Liver (tissue), 9 donors: ENCODE results near the gene APBA2. TPM values are rescaled to one million over a fixed set of nuclear protein-coding genes. Genes with fewer than 3 reads are reported as not detected.

Source experiments
- DNase-seq: peaks from one replicate; pipeline ENCODE4 v3.0.0-alpha.2; 2017; ENCODE audit warnings: low spot score
- H3K27ac ChIP-seq, 2 donors: one replicate each; pipeline ENCODE4 v1.7.0; 2013; ENCODE audit warnings: inconsistent platforms in 2 of 2, low read length in 2 of 2, control low read depth in 1 of 2, low read depth in 1 of 2, mild to moderate bottlenecking in 1 of 2
- H3K27me3 ChIP-seq, 4 donors: one replicate each; pipeline versions ENCODE4 v1.6.1 to v1.7.0; 2013; ENCODE audit warnings: low read length in 3 of 4, inconsistent platforms in 1 of 4, mild to moderate bottlenecking in 1 of 4, moderate library complexity in 1 of 4; ENCODE audit not compliant: control insufficient read depth in 4 of 4, insufficient read depth in 4 of 4
- H3K36me3 ChIP-seq, 4 donors: one replicate each; pipeline versions ENCODE4 v1.6.1 to v1.7.0; 2013; ENCODE audit warnings: low read length in 3 of 4, mild to moderate bottlenecking in 3 of 4, low read depth in 1 of 4, moderate library complexity in 1 of 4; ENCODE audit not compliant: control insufficient read depth in 4 of 4, insufficient read depth in 3 of 4
- H3K4me1 ChIP-seq, 4 donors: one replicate each; pipeline versions ENCODE4 v1.6.1 to v1.7.0; 2013; ENCODE audit warnings: low read length in 3 of 4, mild to moderate bottlenecking in 3 of 4, moderate library complexity in 1 of 4; ENCODE audit not compliant: control insufficient read depth in 4 of 4, insufficient read depth in 4 of 4
- H3K4me3 ChIP-seq, 3 donors: one replicate each; pipeline versions ENCODE4 v1.6.1 to v1.7.0; 2013; ENCODE audit warnings: low read length in 3 of 3, control low read depth in 1 of 3, low read depth in 1 of 3, mild to moderate bottlenecking in 1 of 3
- H3K9ac ChIP-seq, 2 donors: one replicate each; pipeline ENCODE4 v1.7.0; 2013; ENCODE audit warnings: low read length in 2 of 2, mild to moderate bottlenecking in 2 of 2, moderate library complexity in 2 of 2, control low read depth in 1 of 2, low read depth in 1 of 2
- H3K9me3 ChIP-seq, 4 donors: one replicate each; pipeline versions ENCODE4 v1.6.1 to v1.7.0; 2013; ENCODE audit warnings: low read length in 3 of 4; ENCODE audit not compliant: control insufficient read depth in 4 of 4
- ATF3 ChIP-seq: IDR thresholded peaks from 2 replicates; pipeline ENCODE4 v1.6.1; 2016; ENCODE audit warnings: antibody characterized with exemption
- CTCF ChIP-seq: fragments of 150-350 bp; IDR thresholded peaks from 2 replicates; pipeline ENCODE4 v1.5.1; 2017; ENCODE audit warnings: improper control_type of control experiment, low read depth, low read length; ENCODE audit not compliant: missing input control
- EGR1 ChIP-seq, 2 donors: IDR thresholded peaks; 2 replicates each; pipeline ENCODE4 v1.6.1; 2016 to 2018; ENCODE audit warnings: antibody characterized with exemption in 2 of 2, low read depth in 2 of 2
- FOXA1 ChIP-seq: IDR thresholded peaks from 2 replicates; pipeline ENCODE4 v1.6.1; 2016; ENCODE audit warnings: antibody characterized with exemption
- FOXA2 ChIP-seq: IDR thresholded peaks from 2 replicates; pipeline ENCODE4 v1.6.1; 2016; ENCODE audit warnings: antibody characterized with exemption
- GABPA ChIP-seq, 2 donors: IDR thresholded peaks in 1 of 2; conservative IDR thresholded peaks in 1 of 2; 2 replicates each; pipeline ENCODE4 v1.6.1; 2016; ENCODE audit warnings: antibody characterized with exemption in 2 of 2, mild to moderate bottlenecking in 1 of 2, moderate library complexity in 1 of 2
- HNF4A ChIP-seq, 2 donors: conservative IDR thresholded peaks; 2 replicates each; pipeline ENCODE4 v1.6.1; 2016; ENCODE audit warnings: antibody characterized with exemption in 2 of 2, mild to moderate bottlenecking in 2 of 2
- HNF4G ChIP-seq: IDR thresholded peaks from 2 replicates; pipeline ENCODE4 v1.6.1; 2016; ENCODE audit warnings: antibody characterized with exemption
- JUND ChIP-seq, 2 donors: IDR thresholded peaks; 2 replicates each; pipeline ENCODE4 v1.6.1; 2016; ENCODE audit warnings: antibody characterized with exemption in 2 of 2
- MAX ChIP-seq: IDR thresholded peaks from 2 replicates; pipeline ENCODE4 v1.6.1; 2016; ENCODE audit warnings: antibody characterized with exemption
- NR2F2 ChIP-seq: IDR thresholded peaks from 2 replicates; pipeline ENCODE4 v1.6.1; 2016; ENCODE audit warnings: antibody characterized with exemption
- RAD21 ChIP-seq, 2 donors: IDR thresholded peaks; 2 replicates each; pipeline ENCODE4 v1.6.1; 2016; ENCODE audit warnings: antibody characterized with exemption in 2 of 2, mild to moderate bottlenecking in 2 of 2
- REST ChIP-seq: IDR thresholded peaks from 2 replicates; pipeline ENCODE4 v1.6.1; 2016; ENCODE audit warnings: antibody characterized with exemption, mild to moderate bottlenecking
- RXRA ChIP-seq, 2 donors: IDR thresholded peaks; 2 replicates each; pipeline ENCODE4 v1.6.1; 2017 to 2018; ENCODE audit warnings: antibody characterized with exemption in 2 of 2, mild to moderate bottlenecking in 1 of 2
- SP1 ChIP-seq: IDR thresholded peaks from 2 replicates; pipeline ENCODE4 v1.6.1; 2018; ENCODE audit warnings: antibody characterized with exemption, mild to moderate bottlenecking
- TAF1 ChIP-seq: conservative IDR thresholded peaks from 2 replicates; pipeline ENCODE4 v1.6.1; 2016; ENCODE audit warnings: antibody characterized with exemption, mild to moderate bottlenecking
- YY1 ChIP-seq: IDR thresholded peaks from 2 replicates; pipeline ENCODE4 v1.6.1; 2016; ENCODE audit warnings: antibody characterized with exemption, mild to moderate bottlenecking
- ZBTB33 ChIP-seq: IDR thresholded peaks from 2 replicates; pipeline ENCODE4 v1.6.1; 2016; ENCODE audit warnings: antibody characterized with exemption
- WGBS: extraction: QIAGEN DNeasy Blood & Tissue Kit; methylation state at CpG from one replicate; pipeline ENCODE4 v1.1.7; 2013; 5-methylcytosine and 5-hydroxymethylcytosine counted together
- polyA plus RNA-seq, 2 donors: library from polyadenylated mRNA; stranded (reverse) in 1 of 2; unstranded in 1 of 2; fragments of 200-250 nt in 1 of 2; fragments of >200 nt in 1 of 2; fragmentation: Nextera tagmentation in 1 of 2; extraction: Ambion mirVana in 1 of 2; gene quantifications; one replicate each; pipeline versions ENCODE4 v1.2.1 to v1.2.3, GENCODE V29; 2013 to 2015
- total RNA-seq, 2 donors: library from RNA; depleted of rRNA; stranded (reverse); fragments of >200 nt; gene quantifications; one replicate each; pipeline ENCODE4 v1.2.3, GENCODE V29; 2014
- donor health status: healthy.
- donor health status: healthy.
- donor health status: healthy.
- donor health status: healthy.
- donor health status: healthy.

The APBA2 gene
- total and polyA plus RNA-seq, 4 donors = 0.38 to 2.9 (median 1.7) TPM

GRCh38 chr15:28952666-28953491 is 67.1 kb downstream of the APBA2 start:
- peaks cover 0 to 4% (median 1%) of the 10 kb centered on the region in 4 donors for H3K27me3 ChIP-seq
- 65% methylated on average over 7 of the region's 7 CpGs for WGBS

GRCh38 chr15:28953573-28954195 is 67.9 kb downstream of the APBA2 start:
- H3K9ac ChIP-seq = no peak overlapping the region
- no peak for TF ChIP-seq YY1
- TF ChIP-seq EGR1 (IDR thresholded peaks at IDR 0.05; ENCODE audit: low read depth in 2 of 2) = no peak
- no peak for TF ChIP-seq CTCF
- TF ChIP-seq FOXA2 = no peak
- TF ChIP-seq REST = no peak
- no peak for TF ChIP-seq ZBTB33
- TF ChIP-seq TAF1 = no peak
- TF ChIP-seq HNF4G = no peak
- TF ChIP-seq HNF4A (conservative IDR thresholded peaks at IDR 0.05) = no peak
- TF ChIP-seq JUND (IDR thresholded peaks at IDR 0.05) = no peak
- TF ChIP-seq FOXA1 = no peak
- TF ChIP-seq RAD21 (IDR thresholded peaks at IDR 0.05) = no peak
- no peak for TF ChIP-seq RXRA (IDR thresholded peaks at IDR 0.05)
- no peak for TF ChIP-seq SP1
- TF ChIP-seq MAX = no peak
- TF ChIP-seq GABPA (IDR thresholded peaks at IDR 0.05 in 1 of 2, conservative IDR thresholded peaks at IDR 0.05 in 1 of 2) = no peak
- H3K4me3 ChIP-seq = no peak overlapping the region
- H3K36me3 ChIP-seq = no peaks in the 10 kb centered on the region
- H3K27ac ChIP-seq = no peak overlapping the region
- H3K9me3 ChIP-seq = no peaks in the 10 kb centered on the region
- DNase-seq = no peak
- H3K4me1 ChIP-seq = no peaks in the 10 kb centered on the region
- WGBS = 85% methylated on average over 15 of the region's 15 CpGs
- H3K27me3 ChIP-seq = peaks cover 0 to 4% (median 1%) of the 10 kb centered on the region in 4 donors

More at GRCh38 chr15:28952666-28953491, 67.1 kb downstream of the APBA2 start:
- Histone ChIP-seq H3K27ac (no peak overlapping the region), H3K4me1 (no peaks in the 10 kb centered on the region), H3K9ac (no peak overlapping the region), H3K4me3 (no peak overlapping the region), H3K9me3 (no peaks in the 10 kb centered on the region), H3K36me3 (no peaks in the 10 kb centered on the region)
- TF ChIP-seq RXRA (IDR thresholded peaks at IDR 0.05) (no peak), MAX (no peak), ATF3 (no peak), HNF4G (no peak), FOXA1 (no peak), FOXA2 (no peak), YY1 (no peak), JUND (IDR thresholded peaks at IDR 0.05) (no peak), NR2F2 (no peak)
- no peak for DNase-seq
